ENCODE data around the gene MIEN1. TPM values are rescaled to one million over a fixed set of nuclear protein-coding genes. Genes with fewer than 3 reads are reported as not detected.
A peak's percentile ranks its signal among the peaks of the same experiment; 100 is the strongest.

The MIEN1 gene
- total and polyA plus RNA-seq, 2 of the 13 experiments (the other 11 are each of a cell fraction or from before 2014, with no cell fraction given) = 40.6 to 56.6 TPM

DNA sequence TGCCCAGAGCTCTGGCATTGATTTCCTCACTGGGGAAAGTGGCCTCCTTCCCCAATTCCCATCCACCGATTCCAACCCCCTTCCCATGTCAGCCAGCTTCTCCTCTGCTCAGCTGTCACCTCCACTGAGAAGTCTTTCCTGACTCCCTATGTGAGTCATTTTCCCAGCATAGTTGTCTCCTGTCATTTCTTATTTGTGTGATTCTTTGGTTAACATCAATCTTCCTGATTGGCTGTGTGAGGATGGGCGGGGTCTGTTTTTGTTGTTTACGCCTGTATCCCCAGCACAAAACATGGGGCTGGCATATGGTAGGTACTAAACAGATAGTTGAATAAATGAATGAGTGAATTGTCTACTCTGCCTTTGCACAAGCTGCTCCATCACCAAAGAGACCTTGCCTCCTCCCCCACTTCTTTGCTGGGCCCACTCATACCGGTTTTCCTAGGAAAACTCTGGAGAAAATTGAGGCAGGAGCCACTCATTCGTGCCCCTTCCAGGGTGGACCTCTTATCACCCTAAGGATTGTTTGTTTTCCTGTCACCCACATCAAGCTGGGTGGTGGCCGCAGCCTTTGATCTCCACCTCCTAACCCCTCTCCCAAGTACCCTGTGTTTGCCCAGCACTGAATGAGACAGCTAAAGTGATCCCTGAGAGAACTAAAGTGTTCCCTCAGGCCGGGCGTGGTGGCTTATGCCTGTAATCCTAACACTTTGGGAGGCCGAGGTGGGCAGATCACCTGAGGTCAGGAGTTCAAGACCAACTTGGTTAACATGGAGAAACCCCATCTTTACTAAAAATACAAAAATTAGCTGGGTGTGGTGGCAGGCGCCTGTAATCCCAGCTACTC lies 6.2 kb upstream of the MIEN1 start (continued):
- TF ChIP-seq ASH2L (IDR thresholded peaks at IDR 0.05; ENCODE audit: insufficient read length, low read depth, low read length) (peak; percentile 31), FOXK1 (CRISPR knock-in tag; IDR thresholded peaks at IDR 0.05; ENCODE audit: borderline replicate concordance, low read depth) (peak; percentile 80; the same call in 1 of the 2 replicates), ZNF501 (CRISPR knock-in tag; IDR thresholded peaks at IDR 0.05) (peak; percentile 36; the same call in 1 of the 2 replicates), HNRNPL (IDR thresholded peaks at IDR 0.05; ENCODE audit: low read depth, low read length) (peak; percentile 68; the same call in 1 of the 2 replicates), CHCHD3 (CRISPR knock-in tag; IDR thresholded peaks at IDR 0.05) (0 out of 2 replicates have a peak, but pooled peaks have one; percentile 29), TARDBP (CRISPR knock-in tag; IDR thresholded peaks at IDR 0.05) (peak; percentile 71), ZNF230 (CRISPR knock-in tag; IDR thresholded peaks at IDR 0.05) (peak; percentile 13; the same call in 1 of the 2 replicates), FOXJ3 (CRISPR knock-in tag; IDR thresholded peaks at IDR 0.05; ENCODE audit: borderline replicate concordance) (peak; percentile 42; the same call in 1 of the 2 replicates), EP300 (IDR thresholded peaks at IDR 0.05; ENCODE audit: low read depth in 2 of 2, low read length in 2 of 2) (peak in 1 of 2 experiments; percentile 86; a peak in 2 of 4 replicates), EP300 (CRISPR knock-in tag; IDR thresholded peaks at IDR 0.05; ENCODE audit: borderline replicate concordance) (peak; percentile 75; the same call in 1 of the 2 replicates), ZNF777 (CRISPR knock-in tag; IDR thresholded peaks at IDR 0.05) (no peak), ZNF136 (CRISPR knock-in tag; IDR thresholded peaks at IDR 0.05; ENCODE audit: low read depth) (no peak), GATA4 (IDR thresholded peaks at IDR 0.05; ENCODE audit: borderline replicate concordance, low read depth) (peak; percentile 73), GLI4 (CRISPR knock-in tag; IDR thresholded peaks at IDR 0.05; ENCODE audit: borderline replicate concordance) (no peak)
- TF ChIP-seq, protein P1, sequence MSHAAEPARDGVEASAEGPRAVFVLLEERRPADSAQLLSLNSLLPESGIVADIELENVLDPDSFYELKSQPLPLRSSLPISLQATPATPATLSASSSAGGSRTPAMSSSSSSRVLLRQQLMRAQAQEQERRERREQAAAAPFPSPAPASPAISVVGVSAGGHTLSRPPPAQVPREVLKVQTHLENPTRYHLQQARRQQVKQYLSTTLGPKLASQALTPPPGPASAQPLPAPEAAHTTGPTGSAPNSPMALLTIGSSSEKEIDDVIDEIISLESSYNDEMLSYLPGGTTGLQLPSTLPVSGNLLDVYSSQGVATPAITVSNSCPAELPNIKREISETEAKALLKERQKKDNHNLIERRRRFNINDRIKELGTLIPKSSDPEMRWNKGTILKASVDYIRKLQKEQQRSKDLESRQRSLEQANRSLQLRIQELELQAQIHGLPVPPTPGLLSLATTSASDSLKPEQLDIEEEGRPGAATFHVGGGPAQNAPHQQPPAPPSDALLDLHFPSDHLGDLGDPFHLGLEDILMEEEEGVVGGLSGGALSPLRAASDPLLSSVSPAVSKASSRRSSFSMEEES (CRISPR knock-in tag; IDR thresholded peaks at IDR 0.05) = peak; percentile 71
- TF ChIP-seq, protein P2, sequence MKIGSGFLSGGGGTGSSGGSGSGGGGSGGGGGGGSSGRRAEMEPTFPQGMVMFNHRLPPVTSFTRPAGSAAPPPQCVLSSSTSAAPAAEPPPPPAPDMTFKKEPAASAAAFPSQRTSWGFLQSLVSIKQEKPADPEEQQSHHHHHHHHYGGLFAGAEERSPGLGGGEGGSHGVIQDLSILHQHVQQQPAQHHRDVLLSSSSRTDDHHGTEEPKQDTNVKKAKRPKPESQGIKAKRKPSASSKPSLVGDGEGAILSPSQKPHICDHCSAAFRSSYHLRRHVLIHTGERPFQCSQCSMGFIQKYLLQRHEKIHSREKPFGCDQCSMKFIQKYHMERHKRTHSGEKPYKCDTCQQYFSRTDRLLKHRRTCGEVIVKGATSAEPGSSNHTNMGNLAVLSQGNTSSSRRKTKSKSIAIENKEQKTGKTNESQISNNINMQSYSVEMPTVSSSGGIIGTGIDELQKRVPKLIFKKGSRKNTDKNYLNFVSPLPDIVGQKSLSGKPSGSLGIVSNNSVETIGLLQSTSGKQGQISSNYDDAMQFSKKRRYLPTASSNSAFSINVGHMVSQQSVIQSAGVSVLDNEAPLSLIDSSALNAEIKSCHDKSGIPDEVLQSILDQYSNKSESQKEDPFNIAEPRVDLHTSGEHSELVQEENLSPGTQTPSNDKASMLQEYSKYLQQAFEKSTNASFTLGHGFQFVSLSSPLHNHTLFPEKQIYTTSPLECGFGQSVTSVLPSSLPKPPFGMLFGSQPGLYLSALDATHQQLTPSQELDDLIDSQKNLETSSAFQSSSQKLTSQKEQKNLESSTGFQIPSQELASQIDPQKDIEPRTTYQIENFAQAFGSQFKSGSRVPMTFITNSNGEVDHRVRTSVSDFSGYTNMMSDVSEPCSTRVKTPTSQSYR (CRISPR knock-in tag; IDR thresholded peaks at IDR 0.05; ENCODE audit: borderline replicate concordance) = peak; percentile 79; the same call in 1 of the 2 replicates
- TF ChIP-seq, protein P3, sequence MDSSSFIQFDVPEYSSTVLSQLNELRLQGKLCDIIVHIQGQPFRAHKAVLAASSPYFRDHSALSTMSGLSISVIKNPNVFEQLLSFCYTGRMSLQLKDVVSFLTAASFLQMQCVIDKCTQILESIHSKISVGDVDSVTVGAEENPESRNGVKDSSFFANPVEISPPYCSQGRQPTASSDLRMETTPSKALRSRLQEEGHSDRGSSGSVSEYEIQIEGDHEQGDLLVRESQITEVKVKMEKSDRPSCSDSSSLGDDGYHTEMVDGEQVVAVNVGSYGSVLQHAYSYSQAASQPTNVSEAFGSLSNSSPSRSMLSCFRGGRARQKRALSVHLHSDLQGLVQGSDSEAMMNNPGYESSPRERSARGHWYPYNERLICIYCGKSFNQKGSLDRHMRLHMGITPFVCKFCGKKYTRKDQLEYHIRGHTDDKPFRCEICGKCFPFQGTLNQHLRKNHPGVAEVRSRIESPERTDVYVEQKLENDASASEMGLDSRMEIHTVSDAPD (CRISPR knock-in tag; IDR thresholded peaks at IDR 0.05) = 0 out of 2 replicates have a peak, but pooled peaks have one; percentile 31
- TF ChIP-seq, protein P4, sequence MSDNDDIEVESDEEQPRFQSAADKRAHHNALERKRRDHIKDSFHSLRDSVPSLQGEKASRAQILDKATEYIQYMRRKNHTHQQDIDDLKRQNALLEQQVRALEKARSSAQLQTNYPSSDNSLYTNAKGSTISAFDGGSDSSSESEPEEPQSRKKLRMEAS (IDR thresholded peaks at IDR 0.05) = peak; percentile 37
- TF ChIP-seq, protein P5, sequence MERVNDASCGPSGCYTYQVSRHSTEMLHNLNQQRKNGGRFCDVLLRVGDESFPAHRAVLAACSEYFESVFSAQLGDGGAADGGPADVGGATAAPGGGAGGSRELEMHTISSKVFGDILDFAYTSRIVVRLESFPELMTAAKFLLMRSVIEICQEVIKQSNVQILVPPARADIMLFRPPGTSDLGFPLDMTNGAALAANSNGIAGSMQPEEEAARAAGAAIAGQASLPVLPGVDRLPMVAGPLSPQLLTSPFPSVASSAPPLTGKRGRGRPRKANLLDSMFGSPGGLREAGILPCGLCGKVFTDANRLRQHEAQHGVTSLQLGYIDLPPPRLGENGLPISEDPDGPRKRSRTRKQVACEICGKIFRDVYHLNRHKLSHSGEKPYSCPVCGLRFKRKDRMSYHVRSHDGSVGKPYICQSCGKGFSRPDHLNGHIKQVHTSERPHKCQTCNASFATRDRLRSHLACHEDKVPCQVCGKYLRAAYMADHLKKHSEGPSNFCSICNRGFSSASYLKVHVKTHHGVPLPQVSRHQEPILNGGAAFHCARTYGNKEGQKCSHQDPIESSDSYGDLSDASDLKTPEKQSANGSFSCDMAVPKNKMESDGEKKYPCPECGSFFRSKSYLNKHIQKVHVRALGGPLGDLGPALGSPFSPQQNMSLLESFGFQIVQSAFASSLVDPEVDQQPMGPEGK (CRISPR knock-in tag; IDR thresholded peaks at IDR 0.05) = peak; percentile 92

Measured in HepG2 (cell line).